OCI-LY7 (cell line): Measurements from ENCODE around the gene NDRG4.

Source experiments
- EZH2phosphoT487 ChIP-seq: fragments of 200-600 bp; sonication (generic); IDR thresholded peaks from 2 replicates; pipeline ENCODE4 v1.6.1; 2018; ENCODE audit warnings: low read depth, borderline replicate concordance, mild to moderate bottlenecking, mixed run types, antibody characterized with exemption, low read length, moderate library complexity, mixed read lengths
- TF ChIP-seq, protein P1 (sequence below): fragments of 200-600 bp; sonication (generic); conservative IDR thresholded peaks from 2 replicates; pipeline ENCODE4 v1.5.1; 2014; ENCODE audit warnings: mild to moderate bottlenecking, antibody characterized with exemption, low read length, moderate library complexity, mixed read lengths

GRCh38 chr16:58450590-58450989 is 49.4 kb upstream of the NDRG4 start:
- no peak for TF ChIP-seq EZH2phosphoT487
- TF ChIP-seq, protein P1, sequence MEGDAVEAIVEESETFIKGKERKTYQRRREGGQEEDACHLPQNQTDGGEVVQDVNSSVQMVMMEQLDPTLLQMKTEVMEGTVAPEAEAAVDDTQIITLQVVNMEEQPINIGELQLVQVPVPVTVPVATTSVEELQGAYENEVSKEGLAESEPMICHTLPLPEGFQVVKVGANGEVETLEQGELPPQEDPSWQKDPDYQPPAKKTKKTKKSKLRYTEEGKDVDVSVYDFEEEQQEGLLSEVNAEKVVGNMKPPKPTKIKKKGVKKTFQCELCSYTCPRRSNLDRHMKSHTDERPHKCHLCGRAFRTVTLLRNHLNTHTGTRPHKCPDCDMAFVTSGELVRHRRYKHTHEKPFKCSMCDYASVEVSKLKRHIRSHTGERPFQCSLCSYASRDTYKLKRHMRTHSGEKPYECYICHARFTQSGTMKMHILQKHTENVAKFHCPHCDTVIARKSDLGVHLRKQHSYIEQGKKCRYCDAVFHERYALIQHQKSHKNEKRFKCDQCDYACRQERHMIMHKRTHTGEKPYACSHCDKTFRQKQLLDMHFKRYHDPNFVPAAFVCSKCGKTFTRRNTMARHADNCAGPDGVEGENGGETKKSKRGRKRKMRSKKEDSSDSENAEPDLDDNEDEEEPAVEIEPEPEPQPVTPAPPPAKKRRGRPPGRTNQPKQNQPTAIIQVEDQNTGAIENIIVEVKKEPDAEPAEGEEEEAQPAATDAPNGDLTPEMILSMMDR = no peak
